IMR-90 (cell line): ENCODE results near the gene MMP24. TPM values are rescaled to one million over a fixed set of nuclear protein-coding genes. Genes with fewer than 3 reads are reported as not detected.

ENCODE experiments used
- ATAC-seq: fragments of 200-7000 bp; cut with Tn5 transposase; 2 replicates; pipeline ENCODE4 v1.9.1; 2020; ENCODE audit warnings: low read depth, mild to moderate bottlenecking, moderate library complexity
- BruUV-seq: library from RNA; stranded (reverse); fragments of 400-500 nt; replicated peaks from 2 replicates; lab custom pipeline; 2021; lab: Mats Ljungman, UMichigan
- CTCF ChIA-PET: fragments of 300-600 bp; formaldehyde crosslinking; extraction: SDS; loops from one replicate; lab custom pipeline; 2021; ENCODE audit warnings: antibody characterized with exemption; lab: Yijun Ruan, JAX
- POLR2A ChIA-PET: fragments of 300-600 bp; sonication (Branson Sonifier 250); formaldehyde crosslinking; loops from one replicate; lab custom pipeline; 2022; ENCODE audit warnings: antibody characterized with exemption; ENCODE audit not compliant: unreplicated experiment; lab: Charles Lee
- DNase-seq: peaks from one replicate; pipeline ENCODE4 v3.0.0; 2013
- H2AFZ ChIP-seq: replicated peaks from 2 replicates; pipeline ENCODE3; 2013; ENCODE audit warnings: low read length, mild to moderate bottlenecking; ENCODE audit not compliant: poor library complexity
- H2AK5ac ChIP-seq: 2 replicates; pipeline ENCODE4 v1.6.1; 2013; ENCODE audit warnings: low read depth, low read length, inconsistent platforms
- H2AK9ac ChIP-seq: replicated peaks from 2 replicates; pipeline ENCODE3; 2013; ENCODE audit warnings: mild to moderate bottlenecking, low read depth, low read length, moderate library complexity; ENCODE audit not compliant: poor library complexity
- H2BK120ac ChIP-seq: 2 replicates; pipeline ENCODE4 v1.6.1; 2013; ENCODE audit warnings: low read depth, low read length, inconsistent platforms
- H2BK15ac ChIP-seq: 3 replicates; pipeline ENCODE4 v1.6.1; 2013; ENCODE audit warnings: low read depth, low read length, inconsistent platforms
- H2BK20ac ChIP-seq: 2 replicates; pipeline ENCODE4 v1.6.1; 2013; ENCODE audit warnings: low read depth, mild to moderate bottlenecking, inconsistent platforms, low read length, moderate library complexity
- H2BK5ac ChIP-seq: 2 replicates; pipeline ENCODE4 v1.6.1; 2013; ENCODE audit warnings: mild to moderate bottlenecking, low read depth, low read length, inconsistent platforms; ENCODE audit not compliant: poor library complexity, severe bottlenecking
- H3K14ac ChIP-seq: replicated peaks from 2 replicates; pipeline ENCODE4 v1.6.1; 2013; ENCODE audit warnings: low read depth, low read length, inconsistent platforms
- H3K18ac ChIP-seq: 2 replicates; pipeline ENCODE4 v1.6.1; 2013; ENCODE audit warnings: low read depth, low read length, control low read depth
- H3K23ac ChIP-seq: 2 replicates; pipeline ENCODE4 v1.6.1; 2013; ENCODE audit warnings: low read depth, low read length, inconsistent platforms
- H3K27ac ChIP-seq: 2 replicates; pipeline ENCODE4 v1.5.1; 2013; ENCODE audit warnings: mild to moderate bottlenecking, control low read depth, low read length; ENCODE audit not compliant: insufficient read depth
- H3K27me3 ChIP-seq: 2 replicates; pipeline ENCODE4 v1.6.1; 2013; ENCODE audit warnings: low read length; ENCODE audit not compliant: control insufficient read depth, insufficient read depth
- H3K36me3 ChIP-seq: 2 replicates; pipeline ENCODE4 v1.6.1; 2013; ENCODE audit warnings: low read length, mixed read lengths; ENCODE audit not compliant: control insufficient read depth, insufficient read depth
- H3K4ac ChIP-seq: 2 replicates; pipeline ENCODE4 v1.6.1; 2013; ENCODE audit warnings: low read depth, low read length, inconsistent platforms
- H3K4me1 ChIP-seq: 2 replicates; pipeline ENCODE4 v1.6.1; 2013; ENCODE audit warnings: low read length, mixed read lengths; ENCODE audit not compliant: control insufficient read depth, insufficient read depth
- H3K4me2 ChIP-seq: 2 replicates; pipeline ENCODE4 v1.6.1; 2013; ENCODE audit warnings: low read depth, mild to moderate bottlenecking, control low read depth, low read length, moderate library complexity
- H3K4me3 ChIP-seq: 2 replicates; pipeline ENCODE4 v1.5.1; 2013; ENCODE audit warnings: low read depth, mild to moderate bottlenecking, control low read depth, low read length, moderate library complexity; ENCODE audit not compliant: insufficient read depth
- H3K56ac ChIP-seq: 2 replicates; pipeline ENCODE4 v1.6.1; 2013; ENCODE audit warnings: low read length, inconsistent platforms; ENCODE audit not compliant: insufficient read depth; ENCODE audit errors: extremely low read depth
- H3K79me1 ChIP-seq, 2 experiments: 2 replicates each; pipeline ENCODE4 v1.6.1; 2013; ENCODE audit warnings: low read length in 2 of 2, inconsistent platforms in 1 of 2, low read depth in 1 of 2
- H3K9ac ChIP-seq: 2 replicates; pipeline ENCODE4 v1.6.1; 2013; ENCODE audit warnings: low read depth, low read length, control low read depth
- H3K9me1 ChIP-seq: 2 replicates; pipeline ENCODE4 v1.6.1; 2013; ENCODE audit warnings: low read length, inconsistent platforms; ENCODE audit not compliant: insufficient read depth
- H3K9me3 ChIP-seq: 2 replicates; pipeline ENCODE4 v1.6.1; 2013; ENCODE audit warnings: low read length; ENCODE audit not compliant: control insufficient read depth, insufficient read depth
- H4K20me1 ChIP-seq: 2 replicates; pipeline ENCODE4 v1.6.1; 2013; ENCODE audit warnings: low read length, inconsistent platforms; ENCODE audit not compliant: insufficient read depth
- H4K5ac ChIP-seq: 2 replicates; pipeline ENCODE4 v1.6.1; 2013; ENCODE audit warnings: mild to moderate bottlenecking, low read depth, low read length, control low read depth
- H4K8ac ChIP-seq, 2 experiments: 2 replicates each; pipeline ENCODE4 v1.6.1; 2013; ENCODE audit warnings: low read depth in 2 of 2, low read length in 2 of 2, control low read depth in 1 of 2, inconsistent platforms in 1 of 2
- H4K91ac ChIP-seq: 2 replicates; pipeline ENCODE4 v1.6.1; 2013; ENCODE audit warnings: low read depth, low read length, inconsistent platforms; ENCODE audit not compliant: insufficient read depth
- CHD1 ChIP-seq: IDR thresholded peaks from 2 replicates; pipeline ENCODE4 v1.6.1; 2012; ENCODE audit warnings: low read depth, low read length, improper control_type of control experiment
- CTCF ChIP-seq: conservative IDR thresholded peaks from 2 replicates; pipeline ENCODE4 v1.5.1; 2012; ENCODE audit warnings: mild to moderate bottlenecking, low read depth, low read length, improper control_type of control experiment
- ELK1 ChIP-seq: fragments of 150-350 bp; IDR thresholded peaks from 2 replicates; pipeline ENCODE4 v1.6.1; 2016; ENCODE audit warnings: low read depth, mild to moderate bottlenecking, low read length, moderate library complexity, borderline replicate concordance
- FOS ChIP-seq: fragments of 150-350 bp; IDR thresholded peaks from 2 replicates; pipeline ENCODE4 v1.6.1; 2016; ENCODE audit warnings: low read depth, low read length
- MAFK ChIP-seq: IDR thresholded peaks from 2 replicates; pipeline ENCODE4 v1.6.1; 2012; ENCODE audit warnings: low read depth, low read length, improper control_type of control experiment
- MAZ ChIP-seq: IDR thresholded peaks from 2 replicates; pipeline ENCODE4 v1.6.1; 2012; ENCODE audit warnings: low read depth, mild to moderate bottlenecking, low read length, improper control_type of control experiment, moderate library complexity, borderline replicate concordance
- MXI1 ChIP-seq: IDR thresholded peaks from 2 replicates; pipeline ENCODE4 v1.6.1; 2012; ENCODE audit warnings: low read depth, mild to moderate bottlenecking, low read length, moderate library complexity, borderline replicate concordance
- NFE2L2 ChIP-seq: fragments of 150-350 bp; IDR thresholded peaks from 2 replicates; pipeline ENCODE4 v1.6.1; 2016; ENCODE audit warnings: low read depth, mild to moderate bottlenecking, low read length
- POLR2A ChIP-seq: IDR thresholded peaks from 2 replicates; pipeline ENCODE4 v1.6.1; 2012; ENCODE audit warnings: mild to moderate bottlenecking, low read depth, low read length
- RAD21 ChIP-seq: IDR thresholded peaks from 2 replicates; pipeline ENCODE4 v1.6.1; 2012; ENCODE audit warnings: low read length, improper control_type of control experiment
- RCOR1 ChIP-seq: IDR thresholded peaks from 2 replicates; pipeline ENCODE4 v1.6.1; 2012; ENCODE audit warnings: mild to moderate bottlenecking, low read length, improper control_type of control experiment; ENCODE audit not compliant: insufficient replicate concordance
- RFX5 ChIP-seq: IDR thresholded peaks from 2 replicates; pipeline ENCODE4 v1.8.0; 2012; ENCODE audit warnings: low read depth, mild to moderate bottlenecking, low read length, moderate library complexity
- SMC3 ChIP-seq: fragments of 150-350 bp; IDR thresholded peaks from 2 replicates; pipeline ENCODE4 v1.6.1; 2016; ENCODE audit warnings: low read depth, mild to moderate bottlenecking, antibody characterized with exemption, low read length, moderate library complexity
- USF2 ChIP-seq: fragments of 150-350 bp; IDR thresholded peaks from 2 replicates; pipeline ENCODE4 v1.6.1; 2017; ENCODE audit warnings: mild to moderate bottlenecking, antibody characterized with exemption, low read length, low read depth
- dilution Hi-C: fragments of 300-500 bp; cut with HindIII; formaldehyde crosslinking; loops from one replicate; pipeline ENCODE4 v1.14.3; 2018; ENCODE audit warnings: low sequenced_read_pairs; ENCODE audit not compliant: unreplicated experiment
- in situ Hi-C: fragments of 300-500 bp; cut with MboI; formaldehyde crosslinking; loops from 3 replicates; pipeline ENCODE4 v1.14.3; 2019; ENCODE audit warnings: low sequenced_read_pairs, inconsistent platforms, mixed read lengths
- intact Hi-C: fragments of 100-400 bp; cut with micrococcal nuclease; formaldehyde crosslinking; loops from 2 replicates; pipeline ENCODE4 v1.10.0; 2022
- polyA plus RNA-seq, 3 experiments: library from polyadenylated mRNA; depleted of rRNA; stranded (reverse); fragments of >200 nt; gene quantifications; 2 replicates each; pipeline ENCODE4 v1.2.3, GENCODE V29; 2012; ENCODE audit warnings: low replicate concordance in 1 of 3
- total RNA-seq: library from RNA; depleted of rRNA; stranded (reverse); fragments of >200 nt; gene quantifications from 2 replicates; pipeline ENCODE4 v1.2.3, GENCODE V29; 2012

Gene MMP24
- total and polyA plus RNA-seq, 2 of the 4 experiments (the other 2 are of a cell fraction), result 0.36 to 0.79 TPM

GRCh38 chr20:35180266-35180665 lies 46.2 kb upstream of the MMP24 start (continued):
- TF ChIP-seq USF2 (no peak), RFX5 (no peak), MAZ (no peak), RCOR1 (no peak)

DNA sequence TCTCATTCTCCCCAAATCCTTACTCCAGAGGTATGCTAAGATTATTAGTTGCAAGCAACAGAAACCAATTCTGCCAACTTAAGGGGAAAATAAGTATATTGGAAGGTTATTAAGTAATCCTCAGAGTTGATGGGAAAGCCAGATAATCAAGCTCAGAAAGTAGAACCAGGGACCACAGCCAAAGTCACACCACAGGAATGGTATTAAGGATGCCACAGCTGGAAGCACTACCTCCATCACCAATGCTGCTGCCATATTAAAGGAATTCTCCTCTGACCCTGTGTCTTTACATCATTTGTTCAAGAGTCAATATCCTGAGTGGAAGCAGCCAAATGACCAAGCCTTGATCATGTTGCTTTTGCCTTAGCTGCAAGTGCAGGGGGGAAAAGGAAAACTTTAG lies 44.8 kb upstream of the MMP24 start:
- in situ Hi-C loops (no loop called here), intact Hi-C loops (no loop called here), dilution Hi-C loops (no loop called here)
- H3K9ac ChIP-seq, result no peak overlapping the region
- H3K9me1 ChIP-seq, result no peaks in the 10 kb centered on the region; the same call in 1 of the 2 replicates
- H2BK15ac ChIP-seq, result no peak overlapping the region
- H4K5ac ChIP-seq, result no peak overlapping the region
- H2AFZ ChIP-seq, result no peak overlapping the region
- no peak overlapping the region for H2BK120ac ChIP-seq
- H3K36me3 ChIP-seq, result no peaks in the 10 kb centered on the region
- no TSS peak for BruUV-seq
- H3K4me1 ChIP-seq, result no peaks in the 10 kb centered on the region
- H3K4me3 ChIP-seq, result no peak overlapping the region
- H2AK9ac ChIP-seq, result no peak overlapping the region
- peak; percentile 41 for DNase-seq
- no peak overlapping the region for H3K23ac ChIP-seq
- no peak overlapping the region for H3K27ac ChIP-seq
- no peak overlapping the region for H3K4ac ChIP-seq
- POLR2A ChIA-PET, result no interaction called here
- no peak overlapping the region for H4K8ac ChIP-seq
- H2BK20ac ChIP-seq, result no peak overlapping the region
- H3K4me2 ChIP-seq, result no peak overlapping the region
- no peak overlapping the region for H3K14ac ChIP-seq
- no peak overlapping the region for H4K91ac ChIP-seq
- no peaks in the 10 kb centered on the region for H3K27me3 ChIP-seq
- H3K79me1 ChIP-seq, result no peaks in the 10 kb centered on the region
- no peak overlapping the region for H2BK5ac ChIP-seq
- no peak overlapping the region for H3K18ac ChIP-seq
- H3K9me3 ChIP-seq, result no peaks in the 10 kb centered on the region
- H2AK5ac ChIP-seq, result no peak overlapping the region
- ATAC-seq, result no peak; the same call in 1 of the 2 replicates
- CTCF ChIA-PET, result no interaction called here
- no peaks in the 10 kb centered on the region for H4K20me1 ChIP-seq
- no peak overlapping the region for H3K56ac ChIP-seq
- no peak for TF ChIP-seq RFX5
- TF ChIP-seq MAFK, result no peak
- no peak for TF ChIP-seq USF2
- TF ChIP-seq FOS, result no peak
- no peak for TF ChIP-seq MAZ
- TF ChIP-seq POLR2A, result no peak
- TF ChIP-seq CTCF, result no peak
- TF ChIP-seq MXI1, result no peak
- TF ChIP-seq NFE2L2, result no peak
- TF ChIP-seq SMC3, result no peak
- no peak for TF ChIP-seq RAD21
- TF ChIP-seq ELK1, result no peak
- no peak for TF ChIP-seq CHD1
